Kidney epithelial cell (primary cell): ENCODE measurements around the gene SCYGR8. TPM values are rescaled to one million over a fixed set of nuclear protein-coding genes. Genes with fewer than 3 reads are reported as not detected.
A peak's percentile ranks its signal among the peaks of the same experiment; 100 is the strongest.

Experiments
- DNase-seq: peaks from one replicate; pipeline ENCODE4 v3.0.0-alpha.2; 2010; ENCODE audit warnings: low read depth
- H3K27me3 ChIP-seq: 2 replicates; pipeline ENCODE4 v1.6.0; 2011; ENCODE audit warnings: low read length; ENCODE audit not compliant: control insufficient read depth, insufficient read depth
- H3K36me3 ChIP-seq: 2 replicates; pipeline ENCODE4 v1.5.1; 2011; ENCODE audit warnings: low read length; ENCODE audit not compliant: control insufficient read depth, insufficient read depth
- H3K4me3 ChIP-seq: 2 replicates; pipeline ENCODE4 v1.5.1; 2011; ENCODE audit warnings: low read depth, mild to moderate bottlenecking, control low read depth, low read length
- total RNA-seq: library from RNA; depleted of rRNA; stranded (reverse); fragments of >200 nt; gene quantifications from 2 replicates; pipeline ENCODE4 v1.2.3, GENCODE V29; 2015
- TF ChIP-seq, protein P1 (sequence below): IDR thresholded peaks from 2 replicates; pipeline ENCODE4 v1.5.1; 2011; ENCODE audit warnings: mild to moderate bottlenecking, moderate library complexity, low read length, control low read depth, inconsistent platforms; ENCODE audit not compliant: insufficient read depth, poor library complexity, severe bottlenecking

Gene SCYGR8
- total RNA-seq, 1 donor from 2014 or later = not detected

- Histone ChIP-seq H3K36me3 (no peaks in the 10 kb centered on the region), H3K27me3 (no peaks in the 10 kb centered on the region), H3K4me3 (no peak overlapping the region)
- DNase-seq = no peak
- TF ChIP-seq, protein P1, sequence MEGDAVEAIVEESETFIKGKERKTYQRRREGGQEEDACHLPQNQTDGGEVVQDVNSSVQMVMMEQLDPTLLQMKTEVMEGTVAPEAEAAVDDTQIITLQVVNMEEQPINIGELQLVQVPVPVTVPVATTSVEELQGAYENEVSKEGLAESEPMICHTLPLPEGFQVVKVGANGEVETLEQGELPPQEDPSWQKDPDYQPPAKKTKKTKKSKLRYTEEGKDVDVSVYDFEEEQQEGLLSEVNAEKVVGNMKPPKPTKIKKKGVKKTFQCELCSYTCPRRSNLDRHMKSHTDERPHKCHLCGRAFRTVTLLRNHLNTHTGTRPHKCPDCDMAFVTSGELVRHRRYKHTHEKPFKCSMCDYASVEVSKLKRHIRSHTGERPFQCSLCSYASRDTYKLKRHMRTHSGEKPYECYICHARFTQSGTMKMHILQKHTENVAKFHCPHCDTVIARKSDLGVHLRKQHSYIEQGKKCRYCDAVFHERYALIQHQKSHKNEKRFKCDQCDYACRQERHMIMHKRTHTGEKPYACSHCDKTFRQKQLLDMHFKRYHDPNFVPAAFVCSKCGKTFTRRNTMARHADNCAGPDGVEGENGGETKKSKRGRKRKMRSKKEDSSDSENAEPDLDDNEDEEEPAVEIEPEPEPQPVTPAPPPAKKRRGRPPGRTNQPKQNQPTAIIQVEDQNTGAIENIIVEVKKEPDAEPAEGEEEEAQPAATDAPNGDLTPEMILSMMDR = no peak
Measured at GRCh38 chr2:227707390-227707789, 38.3 kb upstream of the SCYGR8 start.

GRCh38 chr2:227710986-227711385 is 34.7 kb upstream of the SCYGR8 start:
- Histone ChIP-seq H3K4me3 (no peak overlapping the region), H3K36me3 (no peaks in the 10 kb centered on the region), H3K27me3 (no peaks in the 10 kb centered on the region)
- TF ChIP-seq, protein P1 = no peak
- DNase-seq = no peak

DNA sequence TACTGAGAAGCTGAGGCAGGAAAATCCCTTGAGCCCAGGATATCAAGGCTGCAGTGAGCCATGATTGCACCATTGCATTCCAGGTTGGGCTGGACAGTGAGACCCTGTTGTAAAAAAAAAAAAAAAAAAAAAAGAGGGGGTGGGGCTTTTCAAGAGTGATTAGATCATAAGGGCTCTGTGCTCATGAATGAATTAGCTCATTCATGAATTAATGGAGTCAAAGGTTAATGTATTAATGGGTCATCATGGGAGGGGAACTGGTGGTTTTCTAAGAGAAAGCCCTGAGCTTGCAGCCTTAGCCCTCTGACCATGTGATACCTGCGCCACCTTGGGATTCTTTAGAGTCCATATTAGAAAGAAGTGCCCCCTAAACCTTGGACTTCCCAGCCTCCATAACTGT is 32.4 kb upstream of the SCYGR8 start:
- Histone ChIP-seq H3K27me3 (no peaks in the 10 kb centered on the region), H3K4me3 (no peak overlapping the region), H3K36me3 (no peaks in the 10 kb centered on the region)
- TF ChIP-seq, protein P1 = no peak
- no peak for DNase-seq

DNA sequence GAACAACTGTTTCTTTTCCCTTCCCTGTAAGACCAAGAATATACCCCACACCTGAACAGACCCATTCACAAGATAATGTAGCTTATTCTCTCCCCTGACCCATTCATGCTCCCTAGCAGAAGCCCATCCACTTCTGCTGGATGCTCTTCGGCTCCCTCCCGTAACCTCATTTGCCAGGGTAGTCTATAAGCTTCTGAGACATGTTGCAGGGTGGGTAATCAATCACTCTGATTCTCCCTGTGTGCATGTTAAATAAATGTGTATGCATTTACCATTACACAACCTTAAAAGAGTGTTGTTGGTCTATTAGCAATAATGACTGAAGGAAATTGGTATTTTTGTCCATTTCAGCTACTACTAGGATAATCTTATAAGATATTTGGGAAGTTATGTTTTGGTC is 29.2 kb upstream of the SCYGR8 start:
- no peaks in the 10 kb centered on the region for H3K27me3 ChIP-seq
- TF ChIP-seq, protein P1 = no peak
- no peak overlapping the region for H3K4me3 ChIP-seq
- no peaks in the 10 kb centered on the region for H3K36me3 ChIP-seq
- no peak for DNase-seq

GRCh38 chr2:227717687-227718567 is 27.8 kb upstream of the SCYGR8 start, which contains the start of gene SLC19A3:
Gene SLC19A3 (minus strand): TSS chr2:227718028. CDS start chr2:227702318, 15,710 bp downstream.
- peak; percentile 34 for DNase-seq
- TF ChIP-seq, protein P1 = no peak
- no peaks in the 10 kb centered on the region for H3K27me3 ChIP-seq
- no peaks in the 10 kb centered on the region for H3K36me3 ChIP-seq
- H3K4me3 ChIP-seq = peak within 1 kb of the TSS; percentile 38
